GM12878 (cell line): Measurements from ENCODE around the gene ACOT13. TPM values are rescaled to one million over a fixed set of nuclear protein-coding genes. Genes with fewer than 3 reads are reported as not detected.
A peak's percentile ranks its signal among the peaks of the same experiment; 100 is the strongest.

Source experiments
- BACH1 ChIP-seq: fragments of 450-650 bp; IDR thresholded peaks from 2 replicates; pipeline ENCODE4 v1.6.1; 2017; ENCODE audit warnings: mild to moderate bottlenecking, borderline replicate concordance
- BHLHE40 ChIP-seq, 2 experiments: fragments of 450-650 bp in 1 of 2; IDR thresholded peaks; 2 replicates each; pipeline ENCODE4 v1.6.1; 2011 to 2017; ENCODE audit warnings: low read depth in 2 of 2, borderline replicate concordance in 1 of 2, improper control_type of control experiment in 1 of 2, low read length in 1 of 2, mild to moderate bottlenecking in 1 of 2
- ESRRA ChIP-seq: IDR thresholded peaks from 2 replicates; pipeline ENCODE4 v1.6.1; 2012; ENCODE audit warnings: mild to moderate bottlenecking, low read length, improper control_type of control experiment
- FOS ChIP-seq: IDR thresholded peaks from 3 replicates; pipeline ENCODE4 v1.6.1; 2011; ENCODE audit warnings: borderline replicate concordance; ENCODE audit not compliant: insufficient read length; ENCODE audit errors: extremely low read depth
- FOXK2 ChIP-seq: fragments of 450-650 bp; IDR thresholded peaks from 2 replicates; pipeline ENCODE4 v1.6.1; 2017; ENCODE audit warnings: mild to moderate bottlenecking, moderate library complexity
- LARP7 ChIP-seq: fragments of 450-650 bp; IDR thresholded peaks from 2 replicates; pipeline ENCODE4 v1.6.1; 2017; ENCODE audit warnings: mild to moderate bottlenecking
- MEF2A ChIP-seq: IDR thresholded peaks from 2 replicates; pipeline ENCODE4 v1.6.1; 2011; ENCODE audit warnings: low read depth, mild to moderate bottlenecking, low read length, moderate library complexity; ENCODE audit not compliant: insufficient read depth
- MTA3 ChIP-seq: IDR thresholded peaks from 2 replicates; pipeline ENCODE4 v1.6.1; 2012; ENCODE audit warnings: low read length, inconsistent platforms, borderline replicate concordance
- MXI1 ChIP-seq: fragments of 150-350 bp; IDR thresholded peaks from 2 replicates; pipeline ENCODE4 v1.6.1; 2011; ENCODE audit warnings: low read depth, mild to moderate bottlenecking, inconsistent platforms, low read length, improper control_type of control experiment
- MYB ChIP-seq: fragments of 150-350 bp; IDR thresholded peaks from 2 replicates; pipeline ENCODE4 v1.6.1; 2014; ENCODE audit warnings: mild to moderate bottlenecking, low read depth, low read length, borderline replicate concordance
- NBN ChIP-seq: fragments of 450-650 bp; IDR thresholded peaks from 2 replicates; pipeline ENCODE4 v1.6.1; 2016
- NFYB ChIP-seq: IDR thresholded peaks from 2 replicates; pipeline ENCODE4 v1.6.1; 2011; ENCODE audit warnings: low read depth, mild to moderate bottlenecking, low read length, improper control_type of control experiment, moderate library complexity; ENCODE audit not compliant: insufficient read depth
- PAX5 ChIP-seq: IDR thresholded peaks from 2 replicates; pipeline ENCODE4 v1.6.1; 2011; ENCODE audit warnings: low read depth, low read length, borderline replicate concordance
- POLR2A ChIP-seq: IDR thresholded peaks from 2 replicates; pipeline ENCODE4 v1.6.1; 2011; ENCODE audit warnings: low read depth, mild to moderate bottlenecking, low read length
- POLR2AphosphoS2 ChIP-seq: IDR thresholded peaks from 2 replicates; pipeline ENCODE4 v1.6.1; 2011; ENCODE audit warnings: low read depth, mild to moderate bottlenecking, low read length, improper control_type of control experiment, moderate library complexity
- SMAD1 ChIP-seq: fragments of 450-650 bp; IDR thresholded peaks from 2 replicates; pipeline ENCODE4 v1.6.1; 2018; ENCODE audit warnings: mild to moderate bottlenecking, low read depth; ENCODE audit not compliant: partially characterized antibody
- TAF1 ChIP-seq: IDR thresholded peaks from 2 replicates; pipeline ENCODE4 v1.6.1; 2011; ENCODE audit warnings: mild to moderate bottlenecking, low read depth, low read length, borderline replicate concordance
- TCF12 ChIP-seq: IDR thresholded peaks from 2 replicates; pipeline ENCODE4 v1.6.1; 2011; ENCODE audit warnings: low read depth, mild to moderate bottlenecking, low read length
- ZNF207 ChIP-seq: fragments of 450-650 bp; IDR thresholded peaks from 2 replicates; pipeline ENCODE4 v1.6.1; 2014; ENCODE audit warnings: antibody characterized with exemption, mild to moderate bottlenecking, borderline replicate concordance
- polyA plus RNA-seq, 11 experiments: library from polyadenylated mRNA; depleted of rRNA in 4 of 11; unstranded in 6 of 11; stranded (reverse) in 5 of 11; fragments of >200 nt; fragmentation: Nextera tagmentation in 4 of 11; fragmentation: Illumina TruSeq in 1 of 11; extraction: Ambion mirVana in 4 of 11; extraction: Trizol in 1 of 11; gene quantifications; 1 replicate in 1 of 11; 2 replicates in 10 of 11; pipeline versions ENCODE4 v1.2.1 to v1.2.3, GENCODE V29; 2011 to 2016; ENCODE audit warnings: inconsistent platforms in 2 of 11, missing spikeins in 2 of 11, low read depth in 1 of 11
- total RNA-seq, 4 experiments: library from RNA; depleted of rRNA in 3 of 4; stranded (reverse); fragments of >200 nt in 3 of 4; fragmentation: Illumina TruSeq in 1 of 4; extraction: Trizol in 1 of 4; gene quantifications; 2 replicates each; pipeline versions ENCODE4 v1.2.1 to v1.2.3, GENCODE V29; 2013 to 2021
- TF ChIP-seq, protein P1 (sequence below): fragments of 450-650 bp; IDR thresholded peaks from 2 replicates; pipeline ENCODE4 v1.6.1; 2017; ENCODE audit warnings: mild to moderate bottlenecking, low read depth, inconsistent platforms; ENCODE audit not compliant: poor library complexity, severe bottlenecking
- TF ChIP-seq, protein P2 (sequence below): IDR thresholded peaks from 2 replicates; pipeline ENCODE4 v1.6.1; 2011; ENCODE audit warnings: low read depth, low read length, improper control_type of control experiment, borderline replicate concordance
- TF ChIP-seq, protein P3 (sequence below): IDR thresholded peaks from 2 replicates; pipeline ENCODE4 v1.6.1; 2012; ENCODE audit warnings: mild to moderate bottlenecking, low read depth, low read length
- TF ChIP-seq, protein P4 (sequence below): fragments of 450-650 bp; IDR thresholded peaks from 2 replicates; pipeline ENCODE4 v1.6.1; 2014; ENCODE audit warnings: mild to moderate bottlenecking

The ACOT13 gene
- total and polyA plus RNA-seq, 10 of the 15 experiments (the other 5 are each of a cell fraction or from before 2014, with no cell fraction given) = 6.0 to 60.6 (median 36.6) TPM

DNA sequence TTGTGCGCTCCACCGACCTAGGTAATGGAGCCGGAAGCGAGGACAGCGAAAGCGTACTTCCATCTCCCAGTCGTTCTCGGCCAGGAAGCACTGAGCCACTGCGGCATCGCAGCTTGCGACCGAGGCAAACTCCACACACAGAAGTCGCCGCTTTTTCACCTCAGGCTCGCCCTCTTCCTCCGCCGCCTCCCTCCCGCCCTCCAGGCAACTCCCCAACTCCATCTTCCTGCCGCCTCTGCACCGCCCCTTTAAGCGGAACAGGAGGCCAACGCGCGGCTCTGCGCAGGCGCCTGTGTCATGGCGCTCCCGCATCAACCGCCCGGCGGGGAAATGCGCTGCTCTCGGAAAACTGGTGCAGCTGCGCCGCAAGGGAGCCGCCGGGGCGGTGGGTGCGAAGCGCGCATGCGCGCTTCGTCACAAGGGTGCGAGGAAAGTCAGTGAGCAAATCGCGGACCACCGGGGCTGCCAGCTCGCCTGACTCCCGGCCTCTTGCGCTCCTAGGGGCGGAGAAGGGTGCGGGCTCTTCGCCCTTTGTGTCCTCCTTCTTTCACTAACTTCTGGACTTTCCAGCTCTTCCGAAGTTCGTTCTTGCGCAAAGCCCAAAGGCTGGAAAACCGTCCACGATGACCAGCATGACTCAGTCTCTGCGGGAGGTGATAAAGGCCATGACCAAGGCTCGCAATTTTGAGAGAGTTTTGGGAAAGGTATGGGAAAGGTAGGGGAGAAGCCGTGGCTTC, at the start of gene ACOT13, which contains the start of gene TDP2 (continued):
- TF ChIP-seq TCF12 = peak; percentile 78
- TF ChIP-seq MEF2A = 0 out of 2 replicates have a peak, but pooled peaks have one; percentile 32
- TF ChIP-seq, protein P1, sequence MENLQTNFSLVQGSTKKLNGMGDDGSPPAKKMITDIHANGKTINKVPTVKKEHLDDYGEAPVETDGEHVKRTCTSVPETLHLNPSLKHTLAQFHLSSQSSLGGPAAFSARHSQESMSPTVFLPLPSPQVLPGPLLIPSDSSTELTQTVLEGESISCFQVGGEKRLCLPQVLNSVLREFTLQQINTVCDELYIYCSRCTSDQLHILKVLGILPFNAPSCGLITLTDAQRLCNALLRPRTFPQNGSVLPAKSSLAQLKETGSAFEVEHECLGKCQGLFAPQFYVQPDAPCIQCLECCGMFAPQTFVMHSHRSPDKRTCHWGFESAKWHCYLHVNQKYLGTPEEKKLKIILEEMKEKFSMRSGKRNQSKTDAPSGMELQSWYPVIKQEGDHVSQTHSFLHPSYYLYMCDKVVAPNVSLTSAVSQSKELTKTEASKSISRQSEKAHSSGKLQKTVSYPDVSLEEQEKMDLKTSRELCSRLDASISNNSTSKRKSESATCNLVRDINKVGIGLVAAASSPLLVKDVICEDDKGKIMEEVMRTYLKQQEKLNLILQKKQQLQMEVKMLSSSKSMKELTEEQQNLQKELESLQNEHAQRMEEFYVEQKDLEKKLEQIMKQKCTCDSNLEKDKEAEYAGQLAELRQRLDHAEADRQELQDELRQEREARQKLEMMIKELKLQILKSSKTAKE = no peak
- TF ChIP-seq, protein P2, sequence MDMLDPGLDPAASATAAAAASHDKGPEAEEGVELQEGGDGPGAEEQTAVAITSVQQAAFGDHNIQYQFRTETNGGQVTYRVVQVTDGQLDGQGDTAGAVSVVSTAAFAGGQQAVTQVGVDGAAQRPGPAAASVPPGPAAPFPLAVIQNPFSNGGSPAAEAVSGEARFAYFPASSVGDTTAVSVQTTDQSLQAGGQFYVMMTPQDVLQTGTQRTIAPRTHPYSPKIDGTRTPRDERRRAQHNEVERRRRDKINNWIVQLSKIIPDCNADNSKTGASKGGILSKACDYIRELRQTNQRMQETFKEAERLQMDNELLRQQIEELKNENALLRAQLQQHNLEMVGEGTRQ = no peak; the same call in 1 of the 2 replicates
- TF ChIP-seq NFYB = peak; percentile 28; the same call in 1 of the 2 replicates
- TF ChIP-seq, protein P3, sequence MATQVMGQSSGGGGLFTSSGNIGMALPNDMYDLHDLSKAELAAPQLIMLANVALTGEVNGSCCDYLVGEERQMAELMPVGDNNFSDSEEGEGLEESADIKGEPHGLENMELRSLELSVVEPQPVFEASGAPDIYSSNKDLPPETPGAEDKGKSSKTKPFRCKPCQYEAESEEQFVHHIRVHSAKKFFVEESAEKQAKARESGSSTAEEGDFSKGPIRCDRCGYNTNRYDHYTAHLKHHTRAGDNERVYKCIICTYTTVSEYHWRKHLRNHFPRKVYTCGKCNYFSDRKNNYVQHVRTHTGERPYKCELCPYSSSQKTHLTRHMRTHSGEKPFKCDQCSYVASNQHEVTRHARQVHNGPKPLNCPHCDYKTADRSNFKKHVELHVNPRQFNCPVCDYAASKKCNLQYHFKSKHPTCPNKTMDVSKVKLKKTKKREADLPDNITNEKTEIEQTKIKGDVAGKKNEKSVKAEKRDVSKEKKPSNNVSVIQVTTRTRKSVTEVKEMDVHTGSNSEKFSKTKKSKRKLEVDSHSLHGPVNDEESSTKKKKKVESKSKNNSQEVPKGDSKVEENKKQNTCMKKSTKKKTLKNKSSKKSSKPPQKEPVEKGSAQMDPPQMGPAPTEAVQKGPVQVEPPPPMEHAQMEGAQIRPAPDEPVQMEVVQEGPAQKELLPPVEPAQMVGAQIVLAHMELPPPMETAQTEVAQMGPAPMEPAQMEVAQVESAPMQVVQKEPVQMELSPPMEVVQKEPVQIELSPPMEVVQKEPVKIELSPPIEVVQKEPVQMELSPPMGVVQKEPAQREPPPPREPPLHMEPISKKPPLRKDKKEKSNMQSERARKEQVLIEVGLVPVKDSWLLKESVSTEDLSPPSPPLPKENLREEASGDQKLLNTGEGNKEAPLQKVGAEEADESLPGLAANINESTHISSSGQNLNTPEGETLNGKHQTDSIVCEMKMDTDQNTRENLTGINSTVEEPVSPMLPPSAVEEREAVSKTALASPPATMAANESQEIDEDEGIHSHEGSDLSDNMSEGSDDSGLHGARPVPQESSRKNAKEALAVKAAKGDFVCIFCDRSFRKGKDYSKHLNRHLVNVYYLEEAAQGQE = no peak
- peak; percentile 80 for TF ChIP-seq NBN
- TF ChIP-seq BACH1 = 0 out of 2 replicates have a peak, but pooled peaks have one; percentile 43
- TF ChIP-seq ZNF207 = peak; percentile 32; the same call in 1 of the 2 replicates
- peak; percentile 90 for TF ChIP-seq POLR2A
- TF ChIP-seq MTA3 = no peak
- peak; percentile 56; the same call in 1 of the 2 replicates for TF ChIP-seq LARP7
- peak; percentile 85 for TF ChIP-seq POLR2AphosphoS2
- TF ChIP-seq ESRRA = 0 out of 2 replicates have a peak, but pooled peaks have one; percentile 64
- peak; percentile 62; the same call in 1 of the 2 replicates for TF ChIP-seq TAF1
- peak; percentile 76; the same call in 1 of the 2 replicates for TF ChIP-seq MXI1
- no peak for TF ChIP-seq MYB
- no peak for TF ChIP-seq FOS
- peak; percentile 57 to 68; a peak in 2 of 4 replicates for TF ChIP-seq BHLHE40 (IDR thresholded peaks at IDR 0.05; ENCODE audit: borderline replicate concordance in 1 of 2, low read depth in 2 of 2, low read length in 1 of 2)
- peak; percentile 38 for TF ChIP-seq FOXK2
- TF ChIP-seq SMAD1 = peak; percentile 23
- TF ChIP-seq, protein P4, sequence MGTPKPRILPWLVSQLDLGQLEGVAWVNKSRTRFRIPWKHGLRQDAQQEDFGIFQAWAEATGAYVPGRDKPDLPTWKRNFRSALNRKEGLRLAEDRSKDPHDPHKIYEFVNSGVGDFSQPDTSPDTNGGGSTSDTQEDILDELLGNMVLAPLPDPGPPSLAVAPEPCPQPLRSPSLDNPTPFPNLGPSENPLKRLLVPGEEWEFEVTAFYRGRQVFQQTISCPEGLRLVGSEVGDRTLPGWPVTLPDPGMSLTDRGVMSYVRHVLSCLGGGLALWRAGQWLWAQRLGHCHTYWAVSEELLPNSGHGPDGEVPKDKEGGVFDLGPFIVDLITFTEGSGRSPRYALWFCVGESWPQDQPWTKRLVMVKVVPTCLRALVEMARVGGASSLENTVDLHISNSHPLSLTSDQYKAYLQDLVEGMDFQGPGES = no peak
- no peak for TF ChIP-seq PAX5
